H1 (cell line): ENCODE results near the gene SQOR. TPM values are rescaled to one million over a fixed set of nuclear protein-coding genes. Genes with fewer than 3 reads are reported as not detected.

Source experiments
- EP300 ChIP-seq, 2 experiments: IDR thresholded peaks; 1 replicate in 1 of 2; 2 replicates in 1 of 2; pipeline ENCODE4 v1.6.1; 2011 to 2012; ENCODE audit warnings: low read depth in 2 of 2, low read length in 2 of 2, mild to moderate bottlenecking in 2 of 2, borderline replicate concordance in 1 of 2, inconsistent platforms in 1 of 2, moderate library complexity in 1 of 2
- polyA plus RNA-seq, 7 experiments: library from polyadenylated mRNA; depleted of rRNA in 3 of 7; stranded (reverse) in 5 of 7; unstranded in 2 of 7; fragments of >200 nt in 5 of 7; fragments of 200-250 nt in 2 of 7; gene quantifications; 1 replicate in 5 of 7; 2 replicates in 1 of 7; 4 replicates in 1 of 7; pipeline versions ENCODE4 v1.2.1 to v1.2.3, GENCODE V29; 2011 to 2013; ENCODE audit warnings: missing spikeins in 2 of 7, mixed read lengths in 2 of 7
- total RNA-seq: library from RNA; stranded (reverse); fragmentation: NEBNext Ultra II Directional; extraction: Animal tissue kit (Norgen Biotek cat#: 25700); gene quantifications from 2 replicates; pipeline ENCODE4 v1.2.1, GENCODE V29; 2021

Gene SQOR
- total and polyA plus RNA-seq, 2 of the 8 experiments (the other 6 are each of a cell fraction or from before 2014, with no cell fraction given): 0.20 to 0.22 TPM

GRCh38 chr15:45641374-45641781 lies 6.5 kb downstream of the SQOR start (continued):
- TF ChIP-seq EP300 (IDR thresholded peaks at IDR 0.05; ENCODE audit: borderline replicate concordance in 1 of 2, low read depth in 2 of 2, low read length in 2 of 2): no peak
